Heart left ventricle (tissue), 16 donors: ENCODE measurements around the gene DACT2. TPM values are rescaled to one million over a fixed set of nuclear protein-coding genes. Genes with fewer than 3 reads are reported as not detected.

Experiments used
- ATAC-seq, 4 donors: fragments of 200-7000 bp; cut with Tn5 transposase; one replicate each; pipeline ENCODE4 v1.9.1; 2020 to 2022; ENCODE audit warnings: moderate library complexity in 4 of 4, mild to moderate bottlenecking in 3 of 4, moderate number of reproducible peaks in 1 of 4
- DNase-seq, 5 donors: peaks; one replicate each; pipeline ENCODE4 v3.0.0-alpha.2; 2020
- H3K27ac ChIP-seq, 12 donors: fragments of 200-600 bp; sonication (generic) in 4 of 12; one replicate each; pipeline versions ENCODE4 v1.5.0 to v1.8.0; 2016 to 2022; ENCODE audit warnings: mild to moderate bottlenecking in 2 of 12
- H3K27me3 ChIP-seq, 9 donors: fragments of 200-600 bp; sonication (generic) in 2 of 9; one replicate each; pipeline versions ENCODE4 v1.5.1 to v1.8.0; 2016 to 2022; ENCODE audit warnings: mild to moderate bottlenecking in 3 of 9
- H3K36me3 ChIP-seq, 9 donors: fragments of 200-600 bp; sonication (generic) in 2 of 9; one replicate each; pipeline versions ENCODE4 v1.5.0 to v1.8.0; 2018 to 2022; ENCODE audit warnings: mild to moderate bottlenecking in 2 of 9
- H3K4me1 ChIP-seq, 12 donors: fragments of 200-600 bp; sonication (generic) in 4 of 12; one replicate each; pipeline versions ENCODE4 v1.5.0 to v1.8.0; 2016 to 2022; ENCODE audit warnings: mild to moderate bottlenecking in 3 of 12
- H3K4me3 ChIP-seq, 12 donors: fragments of 200-600 bp; sonication (generic) in 4 of 12; one replicate each; pipeline versions ENCODE4 v1.5.0 to v1.8.0; 2017 to 2022; ENCODE audit warnings: mild to moderate bottlenecking in 9 of 12, moderate library complexity in 4 of 12
- H3K9me3 ChIP-seq, 12 donors: fragments of 200-600 bp; sonication (generic) in 4 of 12; one replicate each; pipeline versions ENCODE4 v1.5.0 to v1.8.0; 2016 to 2022; ENCODE audit warnings: mild to moderate bottlenecking in 1 of 12
- POLR2A ChIP-seq, 2 donors: fragments of 450-650 bp; IDR thresholded peaks; one replicate each; pipeline ENCODE4 v1.6.1; 2017; ENCODE audit warnings: antibody characterized with exemption in 2 of 2, mild to moderate bottlenecking in 2 of 2, moderate library complexity in 2 of 2
- WGBS, 4 donors: extraction: QIAGEN DNeasy Blood & Tissue Kit in 2 of 4; methylation state at CpG; one replicate each; pipeline versions ENCODE4 v1.1.5 to v1.1.7; 2013 to 2018; 5-methylcytosine and 5-hydroxymethylcytosine counted together
- intact Hi-C, 10 donors: fragments of 100-400 bp; cut with DNase I; formaldehyde crosslinking; loops; one replicate each; pipeline versions ENCODE4 v1.11.1 to v1.14.2; 2022
- polyA plus RNA-seq, 2 donors: library from polyadenylated mRNA; stranded (reverse); fragments of 200-250 nt; gene quantifications; one replicate each; pipeline ENCODE4 v1.2.3, GENCODE V29; 2013
- total RNA-seq, 9 donors: library from RNA; depleted of rRNA in 2 of 9; stranded (reverse); fragments of >200 nt in 2 of 9; fragmentation: NEBNext Ultra II Directional in 3 of 9; extraction: Animal tissue kit (Norgen Biotek cat#: 25700) in 3 of 9; gene quantifications; one replicate each; pipeline versions ENCODE4 v1.1.0 to v1.2.4, GENCODE V29; 2016 to 2023
- TF ChIP-seq, protein P1 (sequence below), 12 donors: fragments of 200-600 bp; sonication (generic) in 4 of 12; IDR thresholded peaks; one replicate each; pipeline versions ENCODE4 v1.5.0 to v1.8.0; 2018 to 2022; ENCODE audit warnings: antibody characterized with exemption in 12 of 12, mild to moderate bottlenecking in 5 of 12
- donor health status: ischemic (EF 13 %, LVEDD 7.1; RV severe dilation, severe dysfunction).
- donor health status: healthy with polysubstance abuse.
- donor health status: DM: no; HTN: yes; CAD: no.
- donor health status: DM: no; HTN: no; CAD: no.
- donor health status: ischemic (EF 25% LVEDD 6.9; RV normal size, moderate dysfunction).
- donor health status: ischemic (EF 25% LVEDD 5.7; RV mildly dilated, moderate dysfunction).
- donor health status: healthy.
- donor health status: DM: yes; HTN: yes; CAD: no.
- donor health status: ischemic (EF 35%, LVEDD 5.7; RV mildly dilated, moderate dysfunction).
- donor health status: nonischemic (EF 11% LVEDD 7.7; RV severe dilation, severe dysfunction).
- donor health status: DM: yes; HTN: yes; CAD: no.
- donor health status: PGD.
- donor health status: ischemic (EF 29% LVEDD 5.4; RV normal size, mild dysfunction).
- donor health status: nonischemic (EF 23%, LVEDD 6.1; RV moderate dilation, normal function).

DACT2 gene
- total and polyA plus RNA-seq, 11 donors = 0.14 to 3.8 (median 0.30) TPM

GRCh38 chr6:168264593-168265335, 54.8 kb downstream of the DACT2 start:
- Histone ChIP-seq H3K4me3 (no peak overlapping the region), H3K9me3 (no peaks in the 10 kb centered on the region), H3K27ac (no peak overlapping the region), H3K4me1 (no peaks in the 10 kb centered on the region), H3K27me3 (peaks cover 0 to 17% (median 0%) of the 10 kb centered on the region in 9 donors), H3K36me3 (no peaks in the 10 kb centered on the region)
- TF ChIP-seq, protein P1, sequence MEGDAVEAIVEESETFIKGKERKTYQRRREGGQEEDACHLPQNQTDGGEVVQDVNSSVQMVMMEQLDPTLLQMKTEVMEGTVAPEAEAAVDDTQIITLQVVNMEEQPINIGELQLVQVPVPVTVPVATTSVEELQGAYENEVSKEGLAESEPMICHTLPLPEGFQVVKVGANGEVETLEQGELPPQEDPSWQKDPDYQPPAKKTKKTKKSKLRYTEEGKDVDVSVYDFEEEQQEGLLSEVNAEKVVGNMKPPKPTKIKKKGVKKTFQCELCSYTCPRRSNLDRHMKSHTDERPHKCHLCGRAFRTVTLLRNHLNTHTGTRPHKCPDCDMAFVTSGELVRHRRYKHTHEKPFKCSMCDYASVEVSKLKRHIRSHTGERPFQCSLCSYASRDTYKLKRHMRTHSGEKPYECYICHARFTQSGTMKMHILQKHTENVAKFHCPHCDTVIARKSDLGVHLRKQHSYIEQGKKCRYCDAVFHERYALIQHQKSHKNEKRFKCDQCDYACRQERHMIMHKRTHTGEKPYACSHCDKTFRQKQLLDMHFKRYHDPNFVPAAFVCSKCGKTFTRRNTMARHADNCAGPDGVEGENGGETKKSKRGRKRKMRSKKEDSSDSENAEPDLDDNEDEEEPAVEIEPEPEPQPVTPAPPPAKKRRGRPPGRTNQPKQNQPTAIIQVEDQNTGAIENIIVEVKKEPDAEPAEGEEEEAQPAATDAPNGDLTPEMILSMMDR (IDR thresholded peaks at IDR 0.05) = no peak
- TF ChIP-seq POLR2A (IDR thresholded peaks at IDR 0.05) = no peak
- ATAC-seq = no peak
- WGBS, 4 donors = 56 to 63% (median 61%) methylated on average over 19 of the region's 19 CpGs
- no peak for DNase-seq
- intact Hi-C loops = no loop called here

- TF ChIP-seq POLR2A (IDR thresholded peaks at IDR 0.05) = no peak
- TF ChIP-seq, protein P1 (IDR thresholded peaks at IDR 0.05) = no peak
- H3K4me3 ChIP-seq = no peak overlapping the region
- H3K36me3 ChIP-seq = no peaks in the 10 kb centered on the region
- no peak overlapping the region for H3K27ac ChIP-seq
- DNase-seq = no peak
- no peak for ATAC-seq
- no peaks in the 10 kb centered on the region for H3K4me1 ChIP-seq
- intact Hi-C loops = no loop called here
- H3K9me3 ChIP-seq = no peaks in the 10 kb centered on the region
- peaks cover 0 to 17% (median 0%) of the 10 kb centered on the region in 9 donors for H3K27me3 ChIP-seq
- WGBS, 4 donors = 88 to 93% (median 90%) methylated on average over 15 to 28 of the region's 28 CpGs
Observed at GRCh38 chr6:168263351-168263905, 56.1 kb downstream of the DACT2 start.

GRCh38 chr6:168261234-168261633, 58.3 kb downstream of the DACT2 start:
- Histone ChIP-seq H3K27ac (no peak overlapping the region), H3K36me3 (no peaks in the 10 kb centered on the region), H3K4me3 (no peak overlapping the region), H3K9me3 (no peaks in the 10 kb centered on the region), H3K4me1 (no peaks in the 10 kb centered on the region), H3K27me3 (peaks cover 0 to 17% (median 0%) of the 10 kb centered on the region in 9 donors)
- no peak for DNase-seq
- 92 to 94% (median 93%) methylated on average over 12 of the region's 12 CpGs for WGBS, 4 donors
- no peak for ATAC-seq
- intact Hi-C loops = no loop called here
- TF ChIP-seq, protein P1 (IDR thresholded peaks at IDR 0.05) = no peak
- TF ChIP-seq POLR2A (IDR thresholded peaks at IDR 0.05) = no peak

GRCh38 chr6:168260420-168260987, 59.1 kb downstream of the DACT2 start:
- no peak for DNase-seq
- TF ChIP-seq, protein P1 (IDR thresholded peaks at IDR 0.05) = no peak
- TF ChIP-seq POLR2A (IDR thresholded peaks at IDR 0.05) = no peak
- Histone ChIP-seq H3K36me3 (no peaks in the 10 kb centered on the region), H3K4me3 (no peak overlapping the region), H3K27ac (no peak overlapping the region), H3K4me1 (no peaks in the 10 kb centered on the region), H3K9me3 (peaks cover 0 to 4% (median 0%) of the 10 kb centered on the region in 12 donors), H3K27me3 (peaks cover 0 to 17% (median 0%) of the 10 kb centered on the region in 9 donors)
- ATAC-seq = no peak
- 84 to 88% (median 86%) methylated on average over 16 to 24 of the region's 24 CpGs for WGBS, 4 donors
- intact Hi-C loops = no loop called here
